Retinal pigment epithelial cell (primary cell): Measurements from ENCODE around the gene PTPRC.

Experiments
- DNase-seq: peaks from one replicate; pipeline ENCODE4 v3.0.0-alpha.2; 2010; ENCODE audit warnings: low read depth
- H3K4me3 ChIP-seq: 2 replicates; pipeline ENCODE4 v1.5.1; 2011; ENCODE audit warnings: mild to moderate bottlenecking, low read length, control low read depth, moderate library complexity
- CTCF ChIP-seq: conservative IDR thresholded peaks from 2 replicates; pipeline ENCODE4 v1.5.1; 2011; ENCODE audit warnings: low read depth, low read length, control low read depth, inconsistent platforms

The PTPRC gene

GRCh38 chr1:198682850-198683249 is 44.0 kb downstream of the PTPRC start:
- TF ChIP-seq CTCF, result no peak
- no peak overlapping the region for H3K4me3 ChIP-seq
- no peak for DNase-seq

GRCh38 chr1:198683449-198683848 is 44.6 kb downstream of the PTPRC start:
- no peak for DNase-seq
- H3K4me3 ChIP-seq, result no peak overlapping the region
- TF ChIP-seq CTCF, result no peak

- DNase-seq, result no peak
- TF ChIP-seq CTCF, result peak; percentile 9
- no peak overlapping the region for H3K4me3 ChIP-seq
Observed at GRCh38 chr1:198686069-198686728, 47.4 kb downstream of the PTPRC start.

GRCh38 chr1:198687429-198687828 is 48.6 kb downstream of the PTPRC start:
- TF ChIP-seq CTCF, result no peak
- H3K4me3 ChIP-seq, result no peak overlapping the region
- DNase-seq, result no peak

- no peak for DNase-seq
- no peak for TF ChIP-seq CTCF
- H3K4me3 ChIP-seq, result no peak overlapping the region
Observed at GRCh38 chr1:198691063-198691462, 52.2 kb downstream of the PTPRC start.

- no peak for TF ChIP-seq CTCF
- DNase-seq, result no peak
- H3K4me3 ChIP-seq, result no peak overlapping the region
Observed at GRCh38 chr1:198693321-198693720, 54.5 kb downstream of the PTPRC start.

GRCh38 chr1:198694542-198694941 is 55.7 kb downstream of the PTPRC start:
- no peak for DNase-seq
- no peak for TF ChIP-seq CTCF
- no peak overlapping the region for H3K4me3 ChIP-seq
